Heart left ventricle (tissue), 13 donors: ENCODE results near the gene HNRNPAB.

Source experiments
- POLR2A ChIP-seq, 2 donors: fragments of 450-650 bp; IDR thresholded peaks; one replicate each; pipeline ENCODE4 v1.6.1; 2017; ENCODE audit warnings: antibody characterized with exemption in 2 of 2, mild to moderate bottlenecking in 2 of 2, moderate library complexity in 2 of 2
- TF ChIP-seq, protein P1 (sequence below), 12 donors: fragments of 200-600 bp; sonication (generic) in 4 of 12; IDR thresholded peaks; one replicate each; pipeline versions ENCODE4 v1.5.0 to v1.8.0; 2018 to 2022; ENCODE audit warnings: antibody characterized with exemption in 12 of 12, mild to moderate bottlenecking in 5 of 12
- donor health status: ischemic (EF 13 %, LVEDD 7.1; RV severe dilation, severe dysfunction).
- donor health status: DM: no; HTN: yes; CAD: no.
- donor health status: DM: no; HTN: no; CAD: no.
- donor health status: ischemic (EF 25% LVEDD 6.9; RV normal size, moderate dysfunction).
- donor health status: ischemic (EF 25% LVEDD 5.7; RV mildly dilated, moderate dysfunction).
- donor health status: ischemic (EF 35%, LVEDD 5.7; RV mildly dilated, moderate dysfunction).
- donor health status: nonischemic (EF 11% LVEDD 7.7; RV severe dilation, severe dysfunction).
- donor health status: DM: yes; HTN: yes; CAD: no.
- donor health status: PGD.
- donor health status: ischemic (EF 29% LVEDD 5.4; RV normal size, mild dysfunction).
- donor health status: nonischemic (EF 23%, LVEDD 6.1; RV moderate dilation, normal function).

DNA sequence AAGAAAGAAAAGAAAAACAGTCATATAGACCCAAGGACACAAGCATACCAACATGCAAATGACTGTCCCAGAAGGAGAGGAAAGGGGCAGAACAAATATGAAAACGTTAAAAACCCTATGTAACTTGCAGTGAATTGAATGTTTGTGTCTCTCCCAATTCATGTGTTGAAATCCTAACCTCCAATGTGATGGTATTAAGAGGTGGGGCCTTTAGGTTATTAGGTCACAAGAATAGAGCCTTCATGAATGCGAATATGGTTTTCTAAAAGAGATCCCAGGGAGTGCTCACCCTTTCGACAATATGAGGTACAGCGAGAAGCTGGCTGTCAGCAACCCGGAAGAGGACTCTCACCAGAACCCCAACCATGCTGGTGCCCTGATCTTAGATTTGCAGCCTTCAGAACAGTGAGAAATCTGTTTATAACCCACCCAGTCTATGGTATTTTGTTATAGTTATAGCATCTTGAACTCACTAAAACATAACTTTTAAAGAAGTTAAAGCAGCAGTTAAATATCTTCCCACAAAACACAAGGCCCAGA lies 14.0 kb downstream of the HNRNPAB start:
- TF ChIP-seq, protein P1, sequence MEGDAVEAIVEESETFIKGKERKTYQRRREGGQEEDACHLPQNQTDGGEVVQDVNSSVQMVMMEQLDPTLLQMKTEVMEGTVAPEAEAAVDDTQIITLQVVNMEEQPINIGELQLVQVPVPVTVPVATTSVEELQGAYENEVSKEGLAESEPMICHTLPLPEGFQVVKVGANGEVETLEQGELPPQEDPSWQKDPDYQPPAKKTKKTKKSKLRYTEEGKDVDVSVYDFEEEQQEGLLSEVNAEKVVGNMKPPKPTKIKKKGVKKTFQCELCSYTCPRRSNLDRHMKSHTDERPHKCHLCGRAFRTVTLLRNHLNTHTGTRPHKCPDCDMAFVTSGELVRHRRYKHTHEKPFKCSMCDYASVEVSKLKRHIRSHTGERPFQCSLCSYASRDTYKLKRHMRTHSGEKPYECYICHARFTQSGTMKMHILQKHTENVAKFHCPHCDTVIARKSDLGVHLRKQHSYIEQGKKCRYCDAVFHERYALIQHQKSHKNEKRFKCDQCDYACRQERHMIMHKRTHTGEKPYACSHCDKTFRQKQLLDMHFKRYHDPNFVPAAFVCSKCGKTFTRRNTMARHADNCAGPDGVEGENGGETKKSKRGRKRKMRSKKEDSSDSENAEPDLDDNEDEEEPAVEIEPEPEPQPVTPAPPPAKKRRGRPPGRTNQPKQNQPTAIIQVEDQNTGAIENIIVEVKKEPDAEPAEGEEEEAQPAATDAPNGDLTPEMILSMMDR (IDR thresholded peaks at IDR 0.05), result no peak
- no peak for TF ChIP-seq POLR2A (IDR thresholded peaks at IDR 0.05)
